ENCODE results near the gene PCSK7.

The PCSK7 gene

DNA sequence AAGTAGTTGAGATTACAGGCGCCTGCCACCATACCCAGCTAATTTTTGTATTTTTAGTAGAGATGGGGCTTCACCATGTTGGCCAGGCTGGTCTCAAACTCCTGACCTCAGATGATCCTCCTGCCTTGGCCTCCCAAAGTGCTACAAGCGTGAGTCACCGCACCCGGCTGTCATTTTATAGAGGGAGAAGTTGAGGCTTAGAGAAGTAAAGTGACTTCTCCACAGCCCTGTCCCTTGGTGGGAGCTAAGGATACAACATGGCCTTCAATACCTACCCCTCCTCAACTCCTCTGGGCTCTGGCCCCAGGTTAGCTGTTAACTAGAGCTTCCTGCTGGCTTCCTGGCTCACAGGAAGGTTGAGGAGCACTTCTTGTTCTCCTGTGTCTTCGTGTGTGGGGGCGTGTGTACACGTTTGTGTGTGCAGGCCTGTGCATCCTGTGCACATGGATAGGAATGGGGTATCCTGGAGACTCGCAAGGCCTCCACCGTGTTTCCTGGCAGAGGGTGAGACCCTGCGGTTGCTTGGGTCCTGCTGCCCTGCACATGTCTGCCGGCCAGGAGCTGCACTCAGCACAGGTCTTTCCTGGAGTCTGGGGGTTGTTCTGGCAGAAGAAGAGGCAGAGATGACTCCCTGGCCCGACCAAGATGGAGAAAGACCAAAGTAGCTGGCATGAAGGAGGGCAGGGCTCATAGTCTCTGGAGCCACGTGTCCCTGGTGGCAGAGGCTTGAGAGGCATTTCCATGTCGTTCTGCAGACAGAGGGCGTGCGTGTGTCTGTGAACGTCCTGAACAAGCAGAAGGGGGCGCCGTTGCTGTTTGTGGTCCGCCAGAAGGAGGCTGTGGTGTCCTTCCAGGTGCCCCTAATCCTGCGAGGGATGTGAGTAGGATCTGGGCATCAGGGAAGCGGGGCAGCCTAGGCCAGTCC, 51.0 kb downstream of the PCSK7 start:
- Mint-ChIP-seq H3K27me3 (ENCODE audit: low read depth, poor library complexity) (peaks cover 7% of the 10 kb centered on the region), H3K36me3 (ENCODE audit: low read depth) (peaks cover 15% of the 10 kb centered on the region), H3K4me3 (peak overlapping the region; percentile 97), H3K27ac (peak overlapping the region; percentile 69), H3K4me1 (peaks cover 37% of the 10 kb centered on the region), H3K9me3 (no peaks in the 10 kb centered on the region)
- peak; percentile 58 for DNase-seq
- TF ChIP-seq, protein P1, sequence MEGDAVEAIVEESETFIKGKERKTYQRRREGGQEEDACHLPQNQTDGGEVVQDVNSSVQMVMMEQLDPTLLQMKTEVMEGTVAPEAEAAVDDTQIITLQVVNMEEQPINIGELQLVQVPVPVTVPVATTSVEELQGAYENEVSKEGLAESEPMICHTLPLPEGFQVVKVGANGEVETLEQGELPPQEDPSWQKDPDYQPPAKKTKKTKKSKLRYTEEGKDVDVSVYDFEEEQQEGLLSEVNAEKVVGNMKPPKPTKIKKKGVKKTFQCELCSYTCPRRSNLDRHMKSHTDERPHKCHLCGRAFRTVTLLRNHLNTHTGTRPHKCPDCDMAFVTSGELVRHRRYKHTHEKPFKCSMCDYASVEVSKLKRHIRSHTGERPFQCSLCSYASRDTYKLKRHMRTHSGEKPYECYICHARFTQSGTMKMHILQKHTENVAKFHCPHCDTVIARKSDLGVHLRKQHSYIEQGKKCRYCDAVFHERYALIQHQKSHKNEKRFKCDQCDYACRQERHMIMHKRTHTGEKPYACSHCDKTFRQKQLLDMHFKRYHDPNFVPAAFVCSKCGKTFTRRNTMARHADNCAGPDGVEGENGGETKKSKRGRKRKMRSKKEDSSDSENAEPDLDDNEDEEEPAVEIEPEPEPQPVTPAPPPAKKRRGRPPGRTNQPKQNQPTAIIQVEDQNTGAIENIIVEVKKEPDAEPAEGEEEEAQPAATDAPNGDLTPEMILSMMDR (IDR thresholded peaks at IDR 0.05), result peak; percentile 43

DNA sequence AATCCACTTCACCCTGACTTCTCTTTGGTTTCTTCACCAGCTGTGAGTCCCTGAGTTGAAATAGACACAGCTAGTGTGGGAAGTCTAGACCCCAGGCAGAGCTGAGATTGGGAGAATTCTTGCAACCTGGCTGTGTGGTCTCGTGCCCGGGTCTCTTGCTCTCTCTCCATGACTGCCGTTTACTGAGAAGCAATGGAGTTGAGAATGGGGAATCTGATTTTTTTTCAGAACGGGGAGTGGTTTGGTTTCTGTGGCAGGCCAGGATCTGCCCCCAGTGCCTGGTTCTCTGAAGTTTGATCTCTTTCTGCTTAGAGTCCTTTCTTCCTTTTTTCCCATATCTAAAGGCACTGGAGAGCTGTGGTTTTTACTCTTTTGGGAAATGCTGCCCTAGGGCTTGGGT, 51.9 kb downstream of the PCSK7 start:
- peaks cover 41% of the 10 kb centered on the region for H3K4me1 Mint-ChIP-seq
- peak overlapping the region; percentile 97 for H3K4me3 Mint-ChIP-seq
- H3K9me3 Mint-ChIP-seq, result no peaks in the 10 kb centered on the region
- H3K27me3 Mint-ChIP-seq (ENCODE audit: low read depth, poor library complexity), result peaks cover 3% of the 10 kb centered on the region
- TF ChIP-seq, protein P1 (IDR thresholded peaks at IDR 0.05), result no peak
- peaks cover 15% of the 10 kb centered on the region for H3K36me3 Mint-ChIP-seq (ENCODE audit: low read depth)
- peak overlapping the region; percentile 96 for H3K27ac Mint-ChIP-seq
- no peak for DNase-seq

DNA sequence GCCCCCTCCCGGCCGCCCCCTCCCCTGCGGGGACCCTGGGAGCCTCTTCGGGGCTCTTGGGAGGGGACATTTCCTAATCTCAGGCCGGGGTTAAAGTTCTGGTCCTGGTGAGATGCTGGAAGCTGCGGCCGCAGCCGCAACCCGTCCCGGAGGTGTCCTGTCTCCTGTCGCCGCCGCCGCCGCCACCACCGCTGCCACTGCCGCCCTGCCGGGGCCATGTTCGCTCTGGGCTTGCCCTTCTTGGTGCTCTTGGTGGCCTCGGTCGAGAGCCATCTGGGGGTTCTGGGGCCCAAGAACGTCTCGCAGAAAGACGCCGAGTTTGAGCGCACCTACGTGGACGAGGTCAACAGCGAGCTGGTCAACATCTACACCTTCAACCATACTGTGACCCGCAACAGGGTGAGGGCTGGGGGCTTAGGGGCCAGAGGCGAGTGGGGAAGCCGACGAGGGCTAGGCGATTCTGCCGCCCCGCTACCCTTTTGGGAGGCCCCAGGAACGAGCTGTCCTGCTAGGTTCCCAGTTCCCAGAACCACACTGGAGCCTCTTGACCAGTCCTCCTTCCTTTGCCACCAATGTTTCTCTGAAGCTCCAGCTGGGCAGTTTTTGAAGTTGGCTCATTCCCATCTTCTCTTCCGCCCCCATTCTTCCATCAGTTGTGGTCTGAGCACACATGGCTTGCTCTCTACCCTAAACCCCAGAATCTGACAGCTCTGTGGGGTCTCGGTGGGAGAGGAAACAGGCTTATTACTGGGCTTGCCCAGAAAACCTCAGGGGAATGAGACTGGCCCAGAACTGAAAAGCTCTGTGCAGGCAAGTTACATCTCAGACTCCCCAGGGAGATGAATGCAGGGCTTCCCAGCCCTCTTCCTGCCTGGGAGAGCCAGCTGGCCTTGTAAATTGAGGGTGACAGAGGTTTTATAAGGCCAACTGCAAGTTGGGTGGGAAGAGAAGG, 52.5 kb downstream of the PCSK7 start:
- peak; percentile 65 for DNase-seq
- peak overlapping the region; percentile 97 for H3K4me3 Mint-ChIP-seq
- peaks cover 3% of the 10 kb centered on the region for H3K27me3 Mint-ChIP-seq (ENCODE audit: low read depth, poor library complexity)
- peaks cover 14% of the 10 kb centered on the region for H3K36me3 Mint-ChIP-seq (ENCODE audit: low read depth)
- H3K27ac Mint-ChIP-seq, result peak overlapping the region; percentile 96
- TF ChIP-seq, protein P1 (IDR thresholded peaks at IDR 0.05), result no peak
- H3K4me1 Mint-ChIP-seq, result peaks cover 44% of the 10 kb centered on the region
- H3K9me3 Mint-ChIP-seq, result no peaks in the 10 kb centered on the region

DNA sequence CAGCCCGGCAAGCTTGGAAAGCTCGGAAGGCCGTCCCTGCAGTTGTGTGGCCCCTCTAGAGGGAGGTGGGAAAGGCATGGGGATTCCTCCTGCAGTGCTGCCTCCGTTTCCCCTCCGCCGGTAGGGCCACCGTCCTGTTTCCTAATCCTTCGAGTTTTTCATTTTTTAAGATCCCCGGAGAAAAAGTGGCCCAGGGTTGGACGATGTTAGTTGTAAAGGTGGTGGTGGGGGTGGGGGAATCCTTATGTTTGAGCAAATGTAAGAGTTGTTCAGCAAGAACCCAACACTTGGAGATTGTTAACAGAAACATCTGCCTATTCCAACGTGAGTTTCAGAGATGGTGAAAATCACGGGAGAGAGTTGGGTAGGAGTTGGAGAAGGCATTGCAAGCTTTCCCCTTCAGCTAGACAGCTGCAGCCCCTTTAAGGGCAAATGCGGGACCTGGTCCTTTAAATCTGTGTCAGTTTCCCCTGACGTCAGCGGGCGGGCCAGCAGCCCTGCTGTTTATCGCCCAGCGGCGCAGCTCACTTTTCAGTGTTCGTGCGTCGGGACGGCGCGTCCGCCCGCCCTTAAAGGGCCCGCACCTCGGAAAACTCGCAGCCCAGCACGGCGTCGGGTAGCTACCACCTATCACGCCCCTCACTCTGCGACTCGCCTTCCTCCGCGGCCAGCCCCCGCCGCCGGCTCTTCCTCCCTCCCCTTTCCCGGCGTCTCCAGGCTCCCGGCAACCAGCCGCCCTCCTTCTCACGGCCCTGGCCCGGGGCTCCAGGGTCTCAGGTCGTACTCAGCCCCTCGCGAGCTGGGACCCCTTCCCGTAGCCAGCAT, 53.5 kb downstream of the PCSK7 start, which contains the start of gene SIDT2:
SIDT2 (plus strand) TSS at position 534 of the 825 bp plus-strand sequence. CDS start 521 bp downstream, outside the sequence.
- Mint-ChIP-seq H3K27me3 (ENCODE audit: low read depth, poor library complexity) (peaks cover 3% of the 10 kb centered on the region), H3K4me3 (peak within 1 kb of the TSS; percentile 97), H3K9me3 (no peaks in the 10 kb centered on the region), H3K4me1 (peaks cover 51% of the 10 kb centered on the region), H3K36me3 (ENCODE audit: low read depth) (peaks cover 5% of the 10 kb centered on the region), H3K27ac (peak within 1 kb of the TSS; percentile 98)
- DNase-seq, result peak; percentile 90
- TF ChIP-seq, protein P1 (IDR thresholded peaks at IDR 0.05), result no peak

DNA sequence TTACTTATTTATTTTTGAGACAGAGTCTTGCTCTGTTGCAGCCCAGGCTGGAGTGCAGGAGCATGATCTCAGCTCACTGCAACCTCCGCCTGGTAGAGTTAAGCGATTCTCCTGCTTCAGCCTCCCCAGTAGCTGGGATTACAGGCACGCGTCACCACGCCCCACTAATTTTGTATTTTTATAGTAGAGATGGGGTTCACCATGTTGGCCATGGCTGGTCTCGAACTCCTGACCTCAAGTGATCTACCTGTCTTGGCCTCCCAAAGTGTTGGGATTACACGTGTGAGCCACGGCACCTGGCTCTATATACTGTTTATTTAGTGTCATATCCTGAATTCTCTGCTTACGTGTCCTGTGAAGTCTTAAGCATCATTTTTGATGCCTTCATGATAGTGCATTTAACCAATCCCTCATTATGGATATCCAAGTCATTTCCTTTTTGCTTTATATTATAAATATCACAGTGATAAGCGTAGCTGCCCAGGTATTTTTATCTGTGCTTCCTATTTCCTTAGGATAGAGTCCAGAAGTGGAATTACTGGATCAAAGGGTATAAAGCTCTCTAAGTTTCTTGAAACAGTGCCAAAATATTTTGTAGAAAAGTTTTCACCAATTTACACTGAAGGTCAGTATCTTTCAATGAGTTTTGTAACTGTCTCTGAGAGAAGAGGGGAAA, 54.2 kb downstream of the PCSK7 start:
- Mint-ChIP-seq H3K4me3 (peak overlapping the region; percentile 97), H3K36me3 (ENCODE audit: low read depth) (peaks cover 1% of the 10 kb centered on the region), H3K9me3 (no peaks in the 10 kb centered on the region), H3K4me1 (peaks cover 59% of the 10 kb centered on the region), H3K27ac (peak overlapping the region; percentile 98), H3K27me3 (ENCODE audit: low read depth, poor library complexity) (peaks cover 3% of the 10 kb centered on the region)
- DNase-seq, result no peak
- TF ChIP-seq, protein P1 (IDR thresholded peaks at IDR 0.05), result no peak
